Measurements from ENCODE around the gene MSS51.
"Not testable (repeated sequence)": the region's sequence is repeated elsewhere in the genome, so short reads cannot be mapped to it uniquely, and the experiment has no call there.

GRCh38 chr10:73394325-73394724 lies 39.0 kb downstream of the MSS51 start:
- not testable (repeated sequence) for TF ChIP-seq POU2F2, TAF1, POLR2A (IDR thresholded peaks at IDR 0.05; ENCODE audit: low read depth, low read length)

Data from GM12891 (cell line).